ENCODE data around the gene RAP1GAP2.

Gene RAP1GAP2

GRCh38 chr17:2921443-2921842 lies 125.2 kb downstream of the RAP1GAP2 start:
- DNase-seq = no peak

- DNase-seq = no peak
Measured at GRCh38 chr17:2924211-2924610, 128.0 kb downstream of the RAP1GAP2 start.

- no peak for DNase-seq
Measured at GRCh38 chr17:2925011-2925410, 128.8 kb downstream of the RAP1GAP2 start.

- DNase-seq = no peak
Measured at GRCh38 chr17:2926019-2926650, 129.9 kb downstream of the RAP1GAP2 start.

GRCh38 chr17:2928294-2928890 lies 132.2 kb downstream of the RAP1GAP2 start:
- no peak for DNase-seq

- DNase-seq = peak in 1 of 2 donors; percentile 17
Measured at GRCh38 chr17:2929881-2930533, 133.8 kb downstream of the RAP1GAP2 start.

GRCh38 chr17:2931876-2932275 lies 135.6 kb downstream of the RAP1GAP2 start:
- DNase-seq = no peak

- no peak for DNase-seq
Measured at GRCh38 chr17:2932946-2933345, 136.7 kb downstream of the RAP1GAP2 start.

GRCh38 chr17:2933606-2934005 lies 137.4 kb downstream of the RAP1GAP2 start:
- no peak for DNase-seq

- DNase-seq = no peak
Measured at GRCh38 chr17:2935632-2936031, 139.4 kb downstream of the RAP1GAP2 start.

GRCh38 chr17:2936351-2936750 lies 140.1 kb downstream of the RAP1GAP2 start:
- no peak for DNase-seq

- DNase-seq = no peak
Measured at GRCh38 chr17:2936771-2937321, 140.6 kb downstream of the RAP1GAP2 start.

- DNase-seq = no peak
Measured at GRCh38 chr17:2937331-2938003, 141.2 kb downstream of the RAP1GAP2 start.

- DNase-seq = no peak
Measured at GRCh38 chr17:2939714-2940351, 143.6 kb downstream of the RAP1GAP2 start.

GRCh38 chr17:2940352-2940751 lies 144.1 kb downstream of the RAP1GAP2 start:
- DNase-seq = no peak

GRCh38 chr17:2943981-2944380 lies 147.7 kb downstream of the RAP1GAP2 start:
- DNase-seq = peak; percentile 2 to 16

GRCh38 chr17:2945299-2945698 lies 149.1 kb downstream of the RAP1GAP2 start:
- DNase-seq = no peak

- no peak for DNase-seq
Measured at GRCh38 chr17:2946144-2946543, 149.9 kb downstream of the RAP1GAP2 start.

GRCh38 chr17:2947588-2947950 lies 151.3 kb downstream of the RAP1GAP2 start:
- DNase-seq = no peak

- DNase-seq = no peak
Measured at GRCh38 chr17:2947996-2948550, 151.8 kb downstream of the RAP1GAP2 start.

GRCh38 chr17:2948721-2949468 lies 152.7 kb downstream of the RAP1GAP2 start:
- no peak for DNase-seq

GRCh38 chr17:2949469-2950044 lies 153.3 kb downstream of the RAP1GAP2 start:
- DNase-seq = no peak

All from CD4-positive, alpha-beta T cell treated with Interleukin-1 beta for 1 hour (primary cell).